Kidney (tissue), 14 donors: Measurements from ENCODE around the gene CEP70. TPM values are rescaled to one million over a fixed set of nuclear protein-coding genes. Genes with fewer than 3 reads are reported as not detected.
A peak's percentile ranks its signal among the peaks of the same experiment; 100 is the strongest.
"Not testable (repeated sequence)": the region's sequence is repeated elsewhere in the genome, so short reads cannot be mapped to it uniquely, and the experiment has no call there.

Source experiments
- DNase-seq, 5 donors: peaks; one replicate each; pipeline ENCODE4 v3.0.0-alpha.2; 2013 to 2020
- FAIRE-seq: peaks from 2 replicates; lab custom pipeline; 2012; peaks lifted over from hg19 to GRCh38; lab: Jason Lieb, UNC
- H3K27ac ChIP-seq, 2 donors: one replicate each; pipeline ENCODE4 v1.7.0; 2013; ENCODE audit warnings: low read depth in 2 of 2, low read length in 2 of 2, inconsistent platforms in 1 of 2
- H3K27me3 ChIP-seq: one replicate; pipeline ENCODE4 v1.7.1; 2013; ENCODE audit warnings: low read length, inconsistent platforms; ENCODE audit not compliant: control insufficient read depth, insufficient read depth
- H3K36me3 ChIP-seq, 3 donors: one replicate each; pipeline versions ENCODE4 v1.7.0 to v1.7.1; 2013; ENCODE audit warnings: low read length in 3 of 3, control low read depth in 1 of 3, inconsistent platforms in 1 of 3; ENCODE audit not compliant: insufficient read depth in 3 of 3, control insufficient read depth in 2 of 3
- H3K4me1 ChIP-seq, 3 donors: one replicate each; pipeline versions ENCODE4 v1.7.0 to v1.7.1; 2013; ENCODE audit warnings: low read length in 3 of 3, inconsistent platforms in 1 of 3, low read depth in 1 of 3; ENCODE audit not compliant: control insufficient read depth in 2 of 3, insufficient read depth in 2 of 3
- H3K4me3 ChIP-seq, 3 donors: one replicate each; pipeline versions ENCODE4 v1.7.0 to v1.8.1; 2013; ENCODE audit warnings: low read length in 3 of 3, control low read depth in 1 of 3, inconsistent platforms in 1 of 3
- H3K9ac ChIP-seq, 3 donors: one replicate each; pipeline versions ENCODE4 v1.7.0 to v1.7.1; 2013; ENCODE audit warnings: low read length in 3 of 3, control low read depth in 1 of 3, inconsistent platforms in 1 of 3
- H3K9me3 ChIP-seq, 3 donors: one replicate each; pipeline versions ENCODE4 v1.7.0 to v1.7.1; 2013; ENCODE audit warnings: low read length in 3 of 3, control low read depth in 1 of 3, inconsistent platforms in 1 of 3; ENCODE audit not compliant: control insufficient read depth in 2 of 3, insufficient read depth in 1 of 3
- CTCF ChIP-seq: IDR thresholded peaks from 3 replicates; pipeline ENCODE4 v1.5.1; 2012; ENCODE audit warnings: mild to moderate bottlenecking, moderate library complexity, borderline replicate concordance; ENCODE audit not compliant: insufficient read depth; ENCODE audit errors: extremely low read depth
- intact Hi-C: fragments of 100-400 bp; cut with DNase I; formaldehyde crosslinking; loops from one replicate; pipeline ENCODE4 v1.11.1; 2022
- polyA plus RNA-seq: library from polyadenylated mRNA; stranded (reverse); fragments of 350-450 nt; fragmentation: Illumina TruSeq; extraction: RNeasy Lipid Tissue Mini Kit (QIAGEN cat#74804); gene quantifications from one replicate; pipeline ENCODE4 v1.2.3, GENCODE V29; 2014; ENCODE audit warnings: low read depth, low replicate concordance; ENCODE audit not compliant: insufficient read depth
- total RNA-seq: library from RNA; stranded (reverse); fragmentation: NEBNext Ultra II Directional; extraction: Animal tissue kit (Norgen Biotek cat#: 25700); gene quantifications from one replicate; pipeline ENCODE4 v1.2.1, GENCODE V29; 2021
- donor health status: control.
- donor health status: control.
- donor health status: control.
- donor health status: control.
- donor health status: control.
- donor health status: DM: yes; HTN: yes; CAD: no.
- donor health status: Normal renal cell carcinoma (clear cell type).

The CEP70 gene
- total and polyA plus RNA-seq, 2 donors from 2014 or later: 22.6 to 64.3 TPM

DNA sequence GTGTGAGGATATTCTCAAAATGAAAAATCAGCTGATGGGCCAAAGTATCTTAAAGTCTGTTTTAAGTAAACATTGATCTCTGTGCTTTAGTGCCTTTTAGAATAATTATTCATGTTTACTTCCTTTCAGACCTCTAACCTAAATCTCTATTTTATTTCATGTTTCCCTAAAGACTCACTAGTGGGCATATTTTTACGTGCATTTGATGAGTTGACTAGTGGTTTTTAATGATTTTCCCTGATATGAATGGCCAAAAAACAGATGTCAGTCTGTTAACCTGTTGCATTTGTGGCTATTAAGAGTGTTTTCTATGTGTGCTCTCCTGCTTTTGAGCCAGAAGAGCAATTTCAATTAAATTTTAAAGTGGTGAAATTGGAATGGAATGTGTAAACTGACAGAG, 21.4 kb upstream of the CEP70 start:
- Histone ChIP-seq H3K4me1 (no peaks in the 10 kb centered on the region), H3K9ac (no peak overlapping the region), H3K9me3 (no peaks in the 10 kb centered on the region), H3K27me3 (no peaks in the 10 kb centered on the region), H3K36me3 (no peaks in the 10 kb centered on the region), H3K4me3 (no peak overlapping the region), H3K27ac (no peak overlapping the region)
- no peak for FAIRE-seq
- no peak for DNase-seq
- TF ChIP-seq CTCF: no peak
- intact Hi-C loops: no loop called here

DNA sequence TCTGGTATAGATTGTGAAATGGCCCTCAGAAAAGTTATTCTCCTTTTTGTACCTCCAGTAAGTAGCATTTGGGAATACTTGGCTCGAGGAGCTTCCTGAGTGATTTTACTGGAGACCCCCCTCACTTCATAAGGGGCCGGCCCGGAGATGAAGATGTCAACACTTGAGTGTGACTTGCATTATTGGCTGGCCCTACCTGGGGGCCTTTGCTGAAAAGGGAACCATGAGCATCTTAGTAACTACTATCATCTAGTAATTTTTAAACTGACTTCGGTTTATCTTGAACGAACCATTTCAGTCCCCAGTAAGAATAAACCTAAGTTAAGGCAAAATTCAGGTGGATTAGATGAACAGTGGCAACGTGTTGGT, 15.8 kb upstream of the CEP70 start:
- H3K9ac ChIP-seq: peak overlapping the region in 1 of 3 donors; percentile 74
- intact Hi-C loops: no loop called here
- no peak overlapping the region for H3K27ac ChIP-seq
- no peaks in the 10 kb centered on the region for H3K27me3 ChIP-seq
- no peak for TF ChIP-seq CTCF
- peaks cover 0 to 7% (median 0%) of the 10 kb centered on the region in 3 donors for H3K4me1 ChIP-seq
- no peaks in the 10 kb centered on the region for H3K9me3 ChIP-seq
- no peaks in the 10 kb centered on the region for H3K36me3 ChIP-seq
- DNase-seq (no peak), FAIRE-seq (no peak)
- peak overlapping the region; percentile 82 to 88 (median 87) for H3K4me3 ChIP-seq

GRCh38 chr3:138608322-138609135, 14.5 kb upstream of the CEP70 start, which contains the start of gene FAIM:
Gene FAIM (plus strand): TSS chr3:138608771. CDS start chr3:138619727, 10,956 bp downstream.
- intact Hi-C loops: no loop called here
- no peak for TF ChIP-seq CTCF
- Histone ChIP-seq H3K9me3 (no peaks in the 10 kb centered on the region), H3K4me3 (peak within 1 kb of the TSS; percentile 82 to 88 (median 87)), H3K27ac (peak within 1 kb of the TSS; percentile 89 to 91), H3K27me3 (no peaks in the 10 kb centered on the region), H3K4me1 (peaks cover 0 to 7% (median 0%) of the 10 kb centered on the region in 3 donors), H3K9ac (peak within 1 kb of the TSS; percentile 67 to 85 (median 74)), H3K36me3 (no peaks in the 10 kb centered on the region)
- FAIRE-seq: no peak
- DNase-seq: peak; percentile 82 to 92 (median 86)

DNA sequence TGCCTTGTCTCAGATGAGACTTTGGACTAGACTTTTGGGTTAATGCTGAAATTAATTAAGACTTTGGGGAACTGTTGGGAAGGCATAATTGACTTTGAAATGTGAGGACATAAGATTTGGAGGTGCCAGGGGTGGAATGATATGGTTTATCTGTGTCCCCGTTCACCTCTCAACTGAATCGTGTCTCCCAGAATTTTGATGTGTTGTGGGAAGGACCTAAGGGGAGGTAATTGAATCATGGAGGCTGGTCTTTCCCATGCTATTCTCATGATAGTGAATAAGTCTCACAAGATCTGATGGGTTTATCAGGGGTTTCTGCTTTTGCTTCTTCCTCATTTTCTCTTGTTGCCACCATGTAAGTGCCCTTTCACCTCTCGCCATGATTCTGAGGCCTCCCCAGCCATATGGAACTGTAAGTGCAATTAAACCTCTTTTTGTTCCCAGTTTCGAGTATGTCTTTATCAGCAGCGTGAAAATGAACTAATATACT, 10.1 kb upstream of the CEP70 start:
- H3K9me3 ChIP-seq, intact Hi-C loops, H3K9ac ChIP-seq, H3K27me3 ChIP-seq, DNase-seq, H3K36me3 ChIP-seq, FAIRE-seq, H3K27ac ChIP-seq, H3K4me3 ChIP-seq, H3K4me1 ChIP-seq: not testable (repeated sequence)

DNA sequence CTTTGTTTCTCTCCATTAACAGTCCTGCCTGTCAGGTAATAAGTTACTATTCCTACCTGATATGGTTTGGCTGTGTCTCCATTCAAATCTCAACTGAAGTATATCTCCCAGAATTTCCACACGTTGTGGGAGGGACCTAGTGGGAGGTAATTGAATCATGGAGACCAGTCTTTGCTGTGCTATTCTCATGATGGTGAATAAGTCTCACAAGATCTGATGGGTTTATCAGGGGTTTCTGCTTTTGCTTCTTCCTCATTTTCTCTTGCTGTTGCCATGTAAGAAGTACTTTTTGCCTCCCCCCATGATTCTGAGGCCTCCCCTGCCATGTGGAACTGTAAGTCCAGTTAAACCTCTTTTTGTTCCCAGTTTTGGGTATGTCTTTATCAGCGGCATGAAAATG, 7.6 kb upstream of the CEP70 start:
- H3K9me3 ChIP-seq, H3K27ac ChIP-seq, H3K4me1 ChIP-seq, DNase-seq, intact Hi-C loops, H3K4me3 ChIP-seq, FAIRE-seq, H3K9ac ChIP-seq, H3K36me3 ChIP-seq, H3K27me3 ChIP-seq: not testable (repeated sequence)
